NCI-H748 treated with DMSO at 0.1 percent for 48 hours (cell line): ENCODE results near the gene PCDH15.
"Not testable (repeated sequence)": the region's sequence is repeated elsewhere in the genome, so short reads cannot be mapped to it uniquely, and the experiment has no call there.

Experiments
- DNase-seq: peaks from one replicate; lab custom pipeline; 2025; lab: John Stamatoyannopoulos, UW

Gene PCDH15

GRCh38 chr10:54554028-54554427 lies 247.0 kb downstream of the PCDH15 start:
- DNase-seq, result no peak

- DNase-seq, result no peak
Measured at GRCh38 chr10:54550016-54550415, 251.0 kb downstream of the PCDH15 start.

GRCh38 chr10:54531296-54531695 lies 269.7 kb downstream of the PCDH15 start:
- no peak for DNase-seq

DNA sequence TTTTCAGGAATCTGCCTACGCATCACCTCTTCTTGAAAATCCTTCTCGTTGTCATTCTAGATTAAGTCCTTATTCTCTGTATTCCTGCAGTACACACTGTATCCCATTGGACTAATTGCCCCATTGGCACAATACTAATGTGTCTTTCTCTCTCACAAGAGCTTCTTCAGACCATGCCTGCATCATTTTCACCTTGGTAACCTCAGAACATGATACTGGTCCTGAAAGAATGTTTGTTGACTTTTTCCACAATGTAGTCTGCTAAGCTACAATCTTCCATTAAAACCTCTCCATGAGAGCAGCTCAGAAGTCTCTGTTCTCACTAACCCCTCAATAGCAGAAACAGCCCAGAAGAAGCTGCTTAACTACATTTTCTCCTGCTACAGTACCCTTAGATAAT lies 270.7 kb downstream of the PCDH15 start:
- no peak for DNase-seq

DNA sequence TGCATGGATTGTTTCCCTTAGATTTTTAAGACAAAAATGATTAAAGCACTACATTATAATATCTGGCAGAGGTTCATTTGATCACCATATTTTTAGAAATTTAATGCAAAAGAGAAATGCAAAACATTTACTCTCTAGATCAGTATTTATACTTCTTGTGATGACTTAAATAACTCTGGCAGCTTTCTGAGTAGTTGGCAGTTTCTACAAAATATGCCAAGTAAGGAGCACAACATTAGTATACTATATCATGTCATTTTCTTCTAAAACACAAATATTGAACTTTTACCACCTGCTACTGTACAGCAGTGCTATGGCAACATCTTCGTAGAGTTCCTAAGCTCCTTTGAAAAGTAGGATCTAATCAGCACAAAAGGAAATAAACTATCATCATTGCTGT lies 275.2 kb downstream of the PCDH15 start:
- no peak for DNase-seq

- DNase-seq, result not testable (repeated sequence)
Measured at GRCh38 chr10:54515244-54515643, 285.8 kb downstream of the PCDH15 start.

- no peak for DNase-seq
Measured at GRCh38 chr10:54503863-54504262, 297.2 kb downstream of the PCDH15 start.

GRCh38 chr10:54501929-54502328 lies 299.1 kb downstream of the PCDH15 start:
- no peak for DNase-seq

DNA sequence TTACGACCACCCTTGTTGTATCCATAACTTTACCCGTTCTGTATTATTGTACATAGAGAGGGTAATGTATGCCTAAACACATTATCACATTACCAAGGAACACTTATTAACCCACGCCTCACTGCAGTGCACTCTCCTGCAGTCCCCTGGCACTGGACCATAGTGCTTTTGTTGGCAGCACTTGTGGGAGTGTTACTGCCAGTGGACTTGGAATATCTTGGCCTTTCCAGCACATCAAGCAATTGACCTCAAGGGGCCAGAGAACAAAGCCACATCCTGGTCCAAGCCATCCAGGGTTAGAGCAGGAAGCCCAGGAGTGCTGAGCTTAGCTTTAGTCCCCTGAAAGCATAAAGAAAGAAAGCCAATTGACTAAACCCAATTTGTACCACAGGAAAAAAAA lies 304.2 kb downstream of the PCDH15 start:
- DNase-seq, result no peak

GRCh38 chr10:54487743-54488142 lies 313.3 kb downstream of the PCDH15 start:
- DNase-seq, result no peak

DNA sequence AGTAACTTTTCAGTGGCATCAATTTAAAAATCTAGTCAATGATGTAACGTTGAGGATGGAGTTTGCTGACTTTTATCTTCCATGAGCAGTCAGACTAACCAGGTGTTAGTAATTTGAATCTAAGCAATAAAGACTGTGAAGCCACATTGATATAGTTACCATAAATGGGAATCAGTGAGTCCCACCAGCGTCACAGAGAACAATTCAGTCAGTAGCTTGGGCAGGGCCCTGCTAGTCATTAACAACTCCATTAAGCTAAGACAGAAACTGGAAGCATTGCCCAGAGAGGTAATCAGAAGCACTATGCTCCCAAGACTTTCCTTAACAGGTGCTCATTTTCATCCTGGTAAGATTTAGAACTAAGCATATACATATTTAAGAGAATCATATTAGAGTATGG lies 315.1 kb downstream of the PCDH15 start:
- DNase-seq, result no peak

DNA sequence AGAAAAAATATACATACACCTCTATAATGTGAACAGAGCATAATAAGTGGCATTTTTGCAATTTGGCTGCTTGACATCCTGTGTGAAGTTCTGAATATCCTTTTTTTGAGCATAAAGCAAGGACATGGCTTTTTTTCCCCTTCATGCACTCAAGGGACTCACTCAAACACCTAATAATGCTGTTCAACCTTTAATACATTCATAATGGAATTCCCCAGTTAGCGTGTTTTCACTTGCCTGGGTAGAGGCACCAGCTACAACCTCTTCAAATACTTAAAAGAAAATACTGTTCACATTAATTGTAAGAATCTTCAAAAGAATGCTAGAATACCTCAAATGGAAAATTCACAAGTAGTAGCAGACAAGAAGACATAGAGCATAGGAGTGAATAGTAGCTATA lies 316.8 kb downstream of the PCDH15 start:
- no peak for DNase-seq

DNA sequence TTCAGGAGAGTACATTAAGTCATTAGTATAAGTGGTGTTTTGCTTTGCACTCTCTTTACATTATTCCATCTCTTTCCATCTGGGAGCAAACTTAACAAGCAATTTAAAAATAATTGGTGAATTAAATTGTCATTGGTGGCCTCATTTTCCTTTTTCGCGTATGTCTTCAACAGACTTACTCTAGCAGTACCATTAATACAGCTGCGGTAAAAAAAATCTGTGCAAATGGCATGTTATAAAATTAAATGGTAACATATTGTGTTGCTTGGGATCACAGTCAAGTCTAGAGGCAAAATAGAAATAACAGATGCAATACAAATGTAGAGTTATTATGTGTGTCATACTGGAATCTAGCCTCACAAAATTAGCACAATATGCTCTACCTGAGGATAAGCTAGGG lies 322.4 kb downstream of the PCDH15 start:
- DNase-seq, result no peak

GRCh38 chr10:54477738-54478137 lies 323.3 kb downstream of the PCDH15 start:
- DNase-seq, result no peak

- DNase-seq, result no peak
Measured at GRCh38 chr10:54470324-54470631, 330.8 kb downstream of the PCDH15 start.

DNA sequence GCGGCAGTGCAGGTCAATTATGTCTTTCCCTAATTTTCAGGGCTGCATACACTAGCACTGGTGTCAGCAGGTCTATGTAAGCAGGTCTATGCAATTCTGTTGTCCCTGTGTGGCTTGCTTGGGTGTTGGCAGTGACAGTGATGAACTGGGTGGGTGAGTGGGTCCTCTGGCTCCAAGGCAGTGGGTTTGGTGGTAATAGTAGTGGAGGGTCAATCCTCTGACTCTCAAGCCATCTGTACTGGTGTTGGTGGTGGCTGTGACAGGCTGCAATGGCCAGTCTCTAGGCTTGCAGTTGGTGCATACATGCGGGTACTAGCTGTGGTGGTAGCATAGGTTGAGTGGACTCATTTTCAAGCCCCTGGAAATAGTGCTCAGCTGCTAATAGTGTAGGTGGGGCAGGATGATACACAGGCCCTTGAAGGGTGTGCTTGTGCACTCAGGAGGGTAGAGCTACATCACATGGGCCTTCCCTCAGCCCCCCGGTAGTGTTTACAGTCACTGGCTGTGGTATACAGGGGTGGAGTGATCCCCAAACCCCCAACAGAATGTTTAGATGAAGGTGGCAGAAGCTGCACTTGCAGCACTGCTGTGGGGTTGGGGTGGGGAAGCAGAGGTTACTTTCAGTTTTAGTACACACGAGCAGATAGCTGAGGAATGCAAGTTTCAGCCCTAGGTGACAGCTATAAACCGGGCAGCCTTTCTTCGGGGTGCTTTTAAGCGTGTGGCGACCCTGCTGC lies 331.3 kb downstream of the PCDH15 start:
- no peak for DNase-seq

DNA sequence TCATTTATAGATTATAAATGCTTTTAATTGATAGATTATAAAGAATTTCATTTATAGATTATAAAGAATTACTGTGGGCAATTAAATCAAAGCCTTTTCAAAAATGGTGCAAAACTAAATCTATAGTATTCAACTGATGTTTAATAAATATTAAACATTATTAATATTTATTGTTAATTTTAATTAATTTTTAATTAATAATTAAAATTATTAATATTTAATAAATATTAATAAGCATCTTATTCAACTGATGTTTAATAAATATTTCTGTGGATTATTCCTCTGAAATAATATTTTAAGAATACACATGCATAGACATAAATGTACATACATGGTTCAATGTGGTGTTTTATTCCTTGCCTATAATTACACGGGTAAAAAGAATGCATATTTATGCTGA lies 346.8 kb downstream of the PCDH15 start:
- DNase-seq, result no peak

DNA sequence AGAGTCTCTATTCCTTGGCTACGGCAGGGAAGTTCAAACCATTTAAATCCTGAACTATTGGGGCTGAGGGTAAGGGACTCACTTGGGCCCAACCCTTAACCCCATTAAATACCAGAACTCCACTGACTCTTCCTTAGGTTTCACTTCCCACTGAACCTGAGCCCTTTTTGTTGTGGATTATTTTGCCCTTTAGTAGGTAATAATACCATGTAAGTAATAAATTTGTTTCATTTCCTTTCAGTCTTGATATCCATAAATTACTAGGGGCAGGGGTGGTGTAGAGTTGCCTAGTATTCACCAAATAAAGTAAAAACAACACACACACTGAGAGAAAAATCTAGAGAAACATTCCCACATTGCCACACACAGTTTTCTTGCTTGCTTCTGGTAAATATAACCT lies 352.0 kb downstream of the PCDH15 start:
- DNase-seq, result no peak

- no peak for DNase-seq
Measured at GRCh38 chr10:54444170-54444569, 356.9 kb downstream of the PCDH15 start.

DNA sequence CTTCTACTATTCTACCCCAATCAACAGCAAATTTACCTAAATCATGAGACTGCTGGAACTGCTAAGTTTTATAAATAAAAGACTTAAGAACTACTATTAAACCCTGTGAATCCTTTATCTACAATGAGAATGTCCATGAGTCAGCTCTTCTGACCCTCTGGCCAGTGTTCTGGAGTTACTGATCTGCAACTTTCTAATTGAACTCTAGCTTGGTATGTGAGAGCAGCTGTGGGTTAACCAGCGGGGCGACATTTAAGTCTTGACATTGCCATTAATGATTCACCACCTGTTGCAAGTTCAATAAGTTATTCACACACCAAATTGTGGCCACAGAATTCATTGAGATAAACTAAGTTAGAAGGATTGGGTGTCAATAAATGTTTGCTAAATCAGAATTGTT lies 359.8 kb downstream of the PCDH15 start:
- DNase-seq, result no peak

- no peak for DNase-seq
Measured at GRCh38 chr10:54434782-54435181, 366.2 kb downstream of the PCDH15 start.

- no peak for DNase-seq
Measured at GRCh38 chr10:54415483-54415882, 385.5 kb downstream of the PCDH15 start.

- no peak for DNase-seq
Measured at GRCh38 chr10:54402576-54402975, 398.5 kb downstream of the PCDH15 start.

- DNase-seq, result no peak
Measured at GRCh38 chr10:54396031-54396430, 405.0 kb downstream of the PCDH15 start.

- DNase-seq, result not testable (repeated sequence)
Measured at GRCh38 chr10:54394598-54394997, 406.4 kb downstream of the PCDH15 start.
